ENCODE data around the gene NELL1. TPM values are rescaled to one million over a fixed set of nuclear protein-coding genes. Genes with fewer than 3 reads are reported as not detected.

Gene NELL1
- total RNA-seq, 1 donor from 2014 or later, result not detected

GRCh38 chr11:20937826-20938225 is 268.4 kb downstream of the NELL1 start:
- ChIA-PET POLR2A (no interaction called here), CTCF (no interaction called here)
- H3K9me3 Mint-ChIP-seq, result no peaks in the 10 kb centered on the region
- no peaks in the 10 kb centered on the region for H3K36me3 Mint-ChIP-seq (ENCODE audit: low read depth)
- H3K27ac Mint-ChIP-seq, result no peak overlapping the region
- H3K4me3 Mint-ChIP-seq, result no peak overlapping the region
- H3K27me3 Mint-ChIP-seq, result no peaks in the 10 kb centered on the region
- ATAC-seq (ENCODE audit: low read depth) (no peak), DNase-seq (no peak)
- TF ChIP-seq CTCF (IDR thresholded peaks at IDR 0.05), result no peak
- intact Hi-C loops (cut with micrococcal nuclease), result no loop called here
- no peaks in the 10 kb centered on the region for H3K4me1 Mint-ChIP-seq

GRCh38 chr11:20949585-20949984 is 280.2 kb downstream of the NELL1 start:
- H3K27ac Mint-ChIP-seq, result no peak overlapping the region
- H3K4me3 Mint-ChIP-seq, result no peak overlapping the region
- no peaks in the 10 kb centered on the region for H3K36me3 Mint-ChIP-seq (ENCODE audit: low read depth)
- ChIA-PET POLR2A (no interaction called here), CTCF (no interaction called here)
- no peaks in the 10 kb centered on the region for H3K4me1 Mint-ChIP-seq
- no peaks in the 10 kb centered on the region for H3K9me3 Mint-ChIP-seq
- no peaks in the 10 kb centered on the region for H3K27me3 Mint-ChIP-seq
- intact Hi-C loops (cut with micrococcal nuclease), result no loop called here
- ATAC-seq (ENCODE audit: low read depth), result no peak
- TF ChIP-seq CTCF (IDR thresholded peaks at IDR 0.05), result no peak
- no peak for DNase-seq

- DNase-seq, result no peak
- Mint-ChIP-seq H3K4me3 (no peak overlapping the region), H3K36me3 (ENCODE audit: low read depth) (no peaks in the 10 kb centered on the region), H3K27ac (no peak overlapping the region), H3K9me3 (peaks cover 2% of the 10 kb centered on the region), H3K4me1 (no peaks in the 10 kb centered on the region), H3K27me3 (no peaks in the 10 kb centered on the region)
- ChIA-PET POLR2A (no interaction called here), CTCF (no interaction called here)
- TF ChIP-seq CTCF (IDR thresholded peaks at IDR 0.05), result no peak
- ATAC-seq (ENCODE audit: low read depth), result no peak
- intact Hi-C loops (cut with micrococcal nuclease), result no loop called here
Measured at GRCh38 chr11:20962581-20962980, 293.2 kb downstream of the NELL1 start.

GRCh38 chr11:20963596-20963995 is 294.2 kb downstream of the NELL1 start:
- no peaks in the 10 kb centered on the region for H3K27me3 Mint-ChIP-seq
- POLR2A ChIA-PET, result no interaction called here
- H3K36me3 Mint-ChIP-seq (ENCODE audit: low read depth), result no peaks in the 10 kb centered on the region
- H3K9me3 Mint-ChIP-seq, result peaks cover 2% of the 10 kb centered on the region
- TF ChIP-seq CTCF (IDR thresholded peaks at IDR 0.05), result no peak
- intact Hi-C loops (cut with micrococcal nuclease), result no loop called here
- ATAC-seq (ENCODE audit: low read depth) (no peak), DNase-seq (no peak)
- H3K4me1 Mint-ChIP-seq, result no peaks in the 10 kb centered on the region
- H3K27ac Mint-ChIP-seq, result no peak overlapping the region
- no peak overlapping the region for H3K4me3 Mint-ChIP-seq
- CTCF ChIA-PET, result no interaction called here

- Mint-ChIP-seq H3K4me1 (no peaks in the 10 kb centered on the region), H3K9me3 (peaks cover 2% of the 10 kb centered on the region), H3K36me3 (ENCODE audit: low read depth) (no peaks in the 10 kb centered on the region), H3K27ac (no peak overlapping the region), H3K27me3 (no peaks in the 10 kb centered on the region), H3K4me3 (no peak overlapping the region)
- ChIA-PET CTCF (no interaction called here), POLR2A (no interaction called here)
- intact Hi-C loops (cut with micrococcal nuclease), result no loop called here
- ATAC-seq (ENCODE audit: low read depth) (no peak), DNase-seq (no peak)
- no peak for TF ChIP-seq CTCF (IDR thresholded peaks at IDR 0.05)
Measured at GRCh38 chr11:20964985-20965384, 295.6 kb downstream of the NELL1 start.
